ENCODE results near the gene AFM. TPM values are rescaled to one million over a fixed set of nuclear protein-coding genes. Genes with fewer than 3 reads are reported as not detected.

Gene AFM
- polyA plus RNA-seq, 1 experiment, result not detected

DNA sequence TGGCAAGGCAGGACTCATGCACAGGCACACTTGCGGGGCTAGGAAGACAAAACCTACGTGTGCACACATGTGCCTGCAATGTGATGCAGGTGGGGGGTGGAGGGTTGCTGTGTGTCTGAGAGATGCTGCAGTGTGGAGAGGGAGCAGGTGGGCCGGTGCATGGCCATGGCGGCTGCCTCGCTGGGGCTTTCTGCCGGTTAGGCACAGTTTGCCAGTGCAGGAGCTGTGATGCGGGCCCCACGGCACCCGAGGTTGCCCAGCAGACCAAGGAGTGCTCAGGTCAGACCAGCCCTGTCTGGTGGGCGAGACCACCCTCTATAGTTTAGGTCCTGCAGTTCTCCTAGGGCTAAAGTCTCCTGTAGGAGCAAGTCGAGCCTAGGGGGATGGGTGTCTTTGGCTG, 4.4 kb upstream of the AFM start:
- Histone ChIP-seq H3K9me3 (ENCODE audit: control insufficient read depth, insufficient read depth, low read length) (no peaks in the 10 kb centered on the region), H3K27ac (ENCODE audit: low read depth, low read length) (no peak overlapping the region), H3K27me3 (ENCODE audit: control insufficient read depth, insufficient read depth, low read length) (no peaks in the 10 kb centered on the region), H3K4me3 (ENCODE audit: low read depth, low read length) (no peak overlapping the region)
- POLR2A ChIA-PET, result no interaction called here
- DNase-seq (ENCODE audit: low read depth, low spot score), result no peak
- TF ChIP-seq, protein P1, sequence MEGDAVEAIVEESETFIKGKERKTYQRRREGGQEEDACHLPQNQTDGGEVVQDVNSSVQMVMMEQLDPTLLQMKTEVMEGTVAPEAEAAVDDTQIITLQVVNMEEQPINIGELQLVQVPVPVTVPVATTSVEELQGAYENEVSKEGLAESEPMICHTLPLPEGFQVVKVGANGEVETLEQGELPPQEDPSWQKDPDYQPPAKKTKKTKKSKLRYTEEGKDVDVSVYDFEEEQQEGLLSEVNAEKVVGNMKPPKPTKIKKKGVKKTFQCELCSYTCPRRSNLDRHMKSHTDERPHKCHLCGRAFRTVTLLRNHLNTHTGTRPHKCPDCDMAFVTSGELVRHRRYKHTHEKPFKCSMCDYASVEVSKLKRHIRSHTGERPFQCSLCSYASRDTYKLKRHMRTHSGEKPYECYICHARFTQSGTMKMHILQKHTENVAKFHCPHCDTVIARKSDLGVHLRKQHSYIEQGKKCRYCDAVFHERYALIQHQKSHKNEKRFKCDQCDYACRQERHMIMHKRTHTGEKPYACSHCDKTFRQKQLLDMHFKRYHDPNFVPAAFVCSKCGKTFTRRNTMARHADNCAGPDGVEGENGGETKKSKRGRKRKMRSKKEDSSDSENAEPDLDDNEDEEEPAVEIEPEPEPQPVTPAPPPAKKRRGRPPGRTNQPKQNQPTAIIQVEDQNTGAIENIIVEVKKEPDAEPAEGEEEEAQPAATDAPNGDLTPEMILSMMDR (IDR thresholded peaks at IDR 0.05; ENCODE audit: low read depth, low read length), result no peak
- CTCF ChIA-PET, result no interaction called here

DNA sequence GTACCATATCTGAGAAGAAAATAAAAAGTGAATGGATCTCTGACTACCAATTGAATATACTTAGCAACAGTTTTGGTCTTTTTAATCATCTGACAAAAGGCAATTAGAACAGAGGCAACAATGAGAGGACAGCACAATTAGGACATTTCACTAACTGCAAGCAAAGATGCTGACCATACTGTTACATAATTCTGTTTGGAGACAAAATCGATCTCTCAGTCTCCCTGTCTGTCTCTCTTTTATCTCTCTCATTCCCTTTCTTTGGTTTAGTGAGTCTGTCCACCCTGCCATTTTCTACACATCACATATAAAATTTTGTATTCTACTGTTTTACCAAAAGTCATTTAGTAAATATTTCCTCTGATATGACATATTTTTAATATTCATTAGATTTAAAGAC, 2.2 kb upstream of the AFM start:
- TF ChIP-seq, protein P1 (IDR thresholded peaks at IDR 0.05; ENCODE audit: low read depth, low read length), result no peak
- Histone ChIP-seq H3K27me3 (ENCODE audit: control insufficient read depth, insufficient read depth, low read length) (no peaks in the 10 kb centered on the region), H3K27ac (ENCODE audit: low read depth, low read length) (no peak overlapping the region), H3K4me3 (ENCODE audit: low read depth, low read length) (no peak overlapping the region), H3K9me3 (ENCODE audit: control insufficient read depth, insufficient read depth, low read length) (no peaks in the 10 kb centered on the region)
- POLR2A ChIA-PET, result no interaction called here
- CTCF ChIA-PET, result no interaction called here
- DNase-seq (ENCODE audit: low read depth, low spot score), result no peak

DNA sequence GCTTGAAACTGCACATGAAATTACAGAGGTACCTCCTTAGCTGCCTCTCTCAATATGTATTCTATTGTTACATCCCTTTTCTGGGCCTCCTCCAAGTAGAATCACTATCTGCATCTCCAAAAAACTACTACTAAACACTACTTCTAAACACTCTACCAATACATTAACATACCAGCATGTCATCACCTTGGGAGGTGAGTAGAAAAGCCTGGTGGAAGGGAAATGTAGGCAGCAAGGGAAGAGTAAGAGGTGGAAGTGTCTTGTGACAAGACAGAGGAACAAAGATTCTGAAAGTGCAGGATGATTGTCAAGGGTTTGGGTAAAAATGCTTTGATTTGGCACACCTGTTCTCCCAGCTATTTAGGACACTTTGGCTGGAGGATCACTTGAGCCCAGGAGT, 3.5 kb downstream of the AFM start:
- Histone ChIP-seq H3K27ac (ENCODE audit: low read depth, low read length) (no peak overlapping the region), H3K4me3 (ENCODE audit: low read depth, low read length) (no peak overlapping the region), H3K9me3 (ENCODE audit: control insufficient read depth, insufficient read depth, low read length) (no peaks in the 10 kb centered on the region), H3K27me3 (ENCODE audit: control insufficient read depth, insufficient read depth, low read length) (no peaks in the 10 kb centered on the region)
- TF ChIP-seq, protein P1 (IDR thresholded peaks at IDR 0.05; ENCODE audit: low read depth, low read length), result no peak
- ChIA-PET CTCF (no interaction called here), POLR2A (no interaction called here)
- no peak for DNase-seq (ENCODE audit: low read depth, low spot score)

DNA sequence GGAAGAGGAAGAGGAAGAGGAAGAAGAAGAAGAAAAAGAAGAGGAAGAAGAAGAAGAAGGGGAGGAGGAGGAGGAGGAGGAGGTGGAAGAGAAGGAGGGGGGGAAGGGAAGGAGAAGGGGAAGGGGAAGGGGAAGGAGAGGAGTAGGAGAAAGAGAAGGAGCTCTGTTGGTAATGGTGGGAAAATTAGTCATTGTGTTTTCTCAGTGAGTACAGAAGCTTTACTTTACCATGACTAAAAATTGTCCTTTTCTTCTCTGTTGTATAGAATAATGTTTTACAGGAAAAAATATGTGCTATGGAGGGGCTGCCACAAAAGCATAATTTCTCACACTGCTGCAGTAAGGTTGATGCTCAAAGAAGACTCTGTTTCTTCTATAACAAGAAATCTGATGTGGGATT, 4.1 kb downstream of the AFM start:
- DNase-seq (ENCODE audit: low read depth, low spot score), result no peak
- TF ChIP-seq, protein P1 (IDR thresholded peaks at IDR 0.05; ENCODE audit: low read depth, low read length), result no peak
- Histone ChIP-seq H3K9me3 (ENCODE audit: control insufficient read depth, insufficient read depth, low read length) (no peaks in the 10 kb centered on the region), H3K4me3 (ENCODE audit: low read depth, low read length) (no peak overlapping the region), H3K27ac (ENCODE audit: low read depth, low read length) (no peak overlapping the region), H3K27me3 (ENCODE audit: control insufficient read depth, insufficient read depth, low read length) (no peaks in the 10 kb centered on the region)
- ChIA-PET CTCF (no interaction called here), POLR2A (no interaction called here)

DNA sequence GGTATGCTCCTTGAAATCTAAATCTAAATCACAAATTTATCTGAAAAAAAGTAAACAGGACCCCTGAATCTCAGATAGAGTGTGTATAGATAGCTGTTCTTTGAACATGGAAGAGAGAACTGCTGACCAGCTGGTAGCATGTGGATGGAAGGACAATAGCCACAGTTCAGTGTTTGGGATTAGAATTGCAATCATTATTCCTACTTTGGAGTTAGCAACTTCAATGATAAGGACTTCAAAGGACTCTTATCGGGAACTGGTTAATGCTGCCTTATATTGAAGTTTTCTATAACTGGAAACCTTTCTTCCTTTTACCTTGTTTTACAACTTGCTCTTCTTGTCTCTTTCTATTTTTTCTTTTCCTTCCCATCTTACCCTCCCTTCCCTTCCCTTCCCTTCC, 5.0 kb downstream of the AFM start:
- no peak for DNase-seq (ENCODE audit: low read depth, low spot score)
- TF ChIP-seq, protein P1 (IDR thresholded peaks at IDR 0.05; ENCODE audit: low read depth, low read length), result no peak
- CTCF ChIA-PET, result interaction anchor here (0.7 kb wide), 1 partner anchor 40 kb away, joined by 4 read pairs; no protein-coding TSS in a partner anchor
- POLR2A ChIA-PET, result no interaction called here
- H3K4me3 ChIP-seq (ENCODE audit: low read depth, low read length), result no peak overlapping the region
- H3K9me3 ChIP-seq (ENCODE audit: control insufficient read depth, insufficient read depth, low read length), result no peaks in the 10 kb centered on the region
- H3K27me3 ChIP-seq (ENCODE audit: control insufficient read depth, insufficient read depth, low read length), result no peaks in the 10 kb centered on the region
- no peak overlapping the region for H3K27ac ChIP-seq (ENCODE audit: low read depth, low read length)

Data from AG04450 (cell line).